ENCODE data around the gene MYO18A.

MYO18A gene

GRCh38 chr17:29071303-29071702, 108.9 kb downstream of the MYO18A start:
- no peak for TF ChIP-seq CTCF (IDR thresholded peaks at IDR 0.05; ENCODE audit: borderline replicate concordance, insufficient read depth, low read depth, low read length)
- H3K4me3 ChIP-seq (ENCODE audit: low read depth, low read length) = no peak overlapping the region

DNA sequence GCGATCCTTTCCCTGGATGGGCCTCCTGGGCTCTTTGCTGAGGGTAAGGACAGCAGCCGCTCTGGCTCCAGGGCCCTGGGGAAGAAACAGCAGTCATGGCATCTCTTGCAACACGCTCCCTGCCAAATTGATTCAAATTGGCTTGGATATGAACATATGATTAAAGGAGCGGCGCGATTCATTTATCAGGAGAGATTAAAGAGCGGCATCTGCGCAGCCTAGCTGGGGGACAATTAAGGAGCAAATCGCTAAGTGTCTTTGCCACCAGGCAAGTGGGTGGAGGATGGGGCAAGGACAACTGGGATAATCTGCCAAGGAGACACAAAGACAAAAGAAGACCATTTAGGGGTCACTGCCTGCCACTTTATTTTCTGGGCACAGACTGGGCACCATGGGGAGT, 109.4 kb downstream of the MYO18A start:
- no peak for TF ChIP-seq CTCF (IDR thresholded peaks at IDR 0.05; ENCODE audit: borderline replicate concordance, insufficient read depth, low read depth, low read length)
- no peak overlapping the region for H3K4me3 ChIP-seq (ENCODE audit: low read depth, low read length)

GRCh38 chr17:29070308-29070707, 109.9 kb downstream of the MYO18A start:
- TF ChIP-seq CTCF (IDR thresholded peaks at IDR 0.05; ENCODE audit: borderline replicate concordance, insufficient read depth, low read depth, low read length) = no peak
- H3K4me3 ChIP-seq (ENCODE audit: low read depth, low read length) = no peak overlapping the region

DNA sequence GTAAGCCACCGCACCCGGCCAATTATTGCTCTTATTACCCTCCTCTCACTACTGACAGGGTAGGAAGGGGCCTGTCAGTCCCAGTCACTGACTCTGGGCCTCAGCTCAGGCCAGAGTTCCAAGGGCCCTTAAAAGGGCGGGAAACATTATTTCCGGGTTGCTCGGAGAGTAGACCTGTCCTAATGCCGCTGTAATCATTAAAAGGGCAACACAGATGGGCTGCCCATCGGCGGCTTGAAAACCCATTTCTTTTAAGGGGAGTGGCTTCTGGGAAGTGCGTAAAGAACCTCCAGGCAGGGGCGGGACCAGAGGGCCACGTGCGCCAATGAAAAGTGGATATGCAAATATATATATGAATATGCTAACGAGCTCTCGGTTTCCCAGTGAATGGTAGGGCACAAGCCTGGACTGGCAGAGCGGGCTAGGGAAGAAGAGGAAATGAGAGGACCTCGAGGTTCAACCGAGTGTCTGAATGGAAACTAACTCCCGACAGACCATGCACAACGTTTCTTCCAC, 110.6 kb downstream of the MYO18A start:
- no peak for TF ChIP-seq CTCF (IDR thresholded peaks at IDR 0.05; ENCODE audit: borderline replicate concordance, insufficient read depth, low read depth, low read length)
- H3K4me3 ChIP-seq (ENCODE audit: low read depth, low read length) = no peak overlapping the region

DNA sequence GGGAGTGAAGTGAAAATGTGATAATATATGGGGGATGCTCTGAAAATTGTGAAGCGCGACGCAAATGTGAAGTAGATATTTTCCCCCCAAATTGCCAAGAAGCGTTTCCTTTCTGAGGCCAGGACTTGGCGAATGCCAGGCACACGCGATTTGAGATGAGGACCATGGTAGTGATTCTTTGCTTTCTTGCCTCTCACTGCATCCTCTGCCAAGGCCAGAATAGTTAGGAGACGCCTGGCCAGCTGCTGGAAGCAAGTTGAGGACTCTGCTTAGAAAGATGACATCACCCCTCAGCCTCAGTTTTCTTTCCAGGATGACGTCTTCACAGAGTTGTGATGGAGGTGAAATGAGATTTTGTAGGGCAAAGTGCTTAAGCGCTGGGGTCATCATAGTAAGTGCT, 111.4 kb downstream of the MYO18A start:
- no peak for TF ChIP-seq CTCF (IDR thresholded peaks at IDR 0.05; ENCODE audit: borderline replicate concordance, insufficient read depth, low read depth, low read length)
- no peak overlapping the region for H3K4me3 ChIP-seq (ENCODE audit: low read depth, low read length)

DNA sequence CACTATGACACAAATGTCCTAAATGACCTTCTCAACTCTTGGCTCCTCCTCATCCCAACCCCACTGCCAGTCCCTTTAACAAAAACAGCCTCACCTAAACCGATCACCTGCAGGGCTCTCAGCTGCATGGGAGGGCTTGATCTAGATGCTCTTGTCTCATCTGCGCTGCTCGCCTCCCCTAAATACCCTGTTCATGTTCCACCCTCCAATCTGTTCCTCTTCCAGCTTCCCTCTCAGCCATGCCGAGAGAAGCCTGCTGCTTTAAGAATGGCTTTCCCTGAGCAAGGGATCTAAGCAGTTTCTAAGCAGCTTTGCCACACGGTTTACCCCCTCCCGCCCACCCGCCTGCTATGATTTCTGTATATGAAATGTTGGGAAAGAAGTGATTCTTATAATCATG, 113.6 kb downstream of the MYO18A start:
- no peak overlapping the region for H3K4me3 ChIP-seq (ENCODE audit: low read depth, low read length)
- no peak for TF ChIP-seq CTCF (IDR thresholded peaks at IDR 0.05; ENCODE audit: borderline replicate concordance, insufficient read depth, low read depth, low read length)

- TF ChIP-seq CTCF (IDR thresholded peaks at IDR 0.05; ENCODE audit: borderline replicate concordance, insufficient read depth, low read depth, low read length) = no peak
- H3K4me3 ChIP-seq (ENCODE audit: low read depth, low read length) = no peak overlapping the region
Measured at GRCh38 chr17:29066047-29066446, 114.2 kb downstream of the MYO18A start.
